Thyroid gland (tissue), 4 donors: ENCODE data around the gene CPPED1. TPM values are rescaled to one million over a fixed set of nuclear protein-coding genes. Genes with fewer than 3 reads are reported as not detected.

Source experiments
- DNase-seq, 2 donors: peaks; one replicate each; pipeline ENCODE4 v3.0.0-alpha.2; 2019
- H3K27ac ChIP-seq, 3 donors: fragments of 200-600 bp; sonication (generic); 1 replicate in 2 of 3; 2 replicates in 1 of 3; pipeline ENCODE4 v1.5.1; 2016 to 2019; ENCODE audit warnings: mild to moderate bottlenecking in 1 of 3, moderate library complexity in 1 of 3
- H3K27me3 ChIP-seq: fragments of 200-600 bp; sonication (generic); one replicate; pipeline ENCODE4 v1.5.1; 2019
- H3K36me3 ChIP-seq, 2 donors: fragments of 200-600 bp; sonication (generic); one replicate each; pipeline ENCODE4 v1.5.1; 2016 to 2019
- H3K4me1 ChIP-seq, 2 donors: fragments of 200-600 bp; sonication (generic); one replicate each; pipeline ENCODE4 v1.5.1; 2017 to 2019
- H3K4me3 ChIP-seq, 3 donors: fragments of 200-600 bp; sonication (generic); replicated peaks in 1 of 3; 1 replicate in 2 of 3; 2 replicates in 1 of 3; pipeline ENCODE4 v1.5.1; 2016; ENCODE audit warnings: mild to moderate bottlenecking in 1 of 3
- H3K9me3 ChIP-seq: fragments of 200-600 bp; sonication (generic); one replicate; pipeline ENCODE4 v1.5.1; 2017
- CTCF ChIP-seq, 6 experiments: fragments of 200-600 bp in 3 of 6; fragments of 450-650 bp in 3 of 6; sonication (generic) in 3 of 6; IDR thresholded peaks; one replicate each; pipeline ENCODE4 v1.5.1; 2016 to 2019; ENCODE audit warnings: antibody characterized with exemption in 6 of 6, mild to moderate bottlenecking in 2 of 6, inconsistent platforms in 1 of 6, moderate library complexity in 1 of 6
- POLR2A ChIP-seq, 2 donors: fragments of 450-650 bp; IDR thresholded peaks; one replicate each; pipeline ENCODE4 v1.6.1; 2017; ENCODE audit warnings: antibody characterized with exemption in 2 of 2, mild to moderate bottlenecking in 2 of 2, moderate library complexity in 1 of 2
- WGBS, 2 donors: methylation state at CpG; one replicate each; pipeline ENCODE4 v1.1.5; 2017; 5-methylcytosine and 5-hydroxymethylcytosine counted together
- intact Hi-C: fragments of 100-400 bp; cut with DNase I; formaldehyde crosslinking; loops from one replicate; pipeline ENCODE4 v1.15.1; 2023
- total RNA-seq, 4 donors: library from RNA; depleted of rRNA; stranded (reverse); fragments of >200 nt; gene quantifications; one replicate each; pipeline ENCODE4 v1.2.3, GENCODE V29; 2016

The CPPED1 gene
- total RNA-seq, 4 donors from 2014 or later = 8.5 to 17.8 (median 16.8) TPM

GRCh38 chr16:12753203-12754023 is 50.3 kb downstream of the CPPED1 start:
- TF ChIP-seq POLR2A (IDR thresholded peaks at IDR 0.05) (no peak), CTCF (IDR thresholded peaks at IDR 0.05) (no peak)
- no peaks in the 10 kb centered on the region for H3K36me3 ChIP-seq
- no peaks in the 10 kb centered on the region for H3K4me1 ChIP-seq
- DNase-seq = no peak
- no peaks in the 10 kb centered on the region for H3K27me3 ChIP-seq
- no peak overlapping the region for H3K4me3 ChIP-seq
- no peak overlapping the region for H3K27ac ChIP-seq
- intact Hi-C loops = no loop called here
- no peaks in the 10 kb centered on the region for H3K9me3 ChIP-seq
- WGBS, 2 donors = 86 to 90% methylated on average over 15 of the region's 15 CpGs

- DNase-seq = no peak
- Histone ChIP-seq H3K27ac (no peak overlapping the region), H3K4me1 (no peaks in the 10 kb centered on the region), H3K36me3 (no peaks in the 10 kb centered on the region), H3K9me3 (no peaks in the 10 kb centered on the region), H3K4me3 (no peak overlapping the region), H3K27me3 (no peaks in the 10 kb centered on the region)
- intact Hi-C loops = no loop called here
- TF ChIP-seq POLR2A (IDR thresholded peaks at IDR 0.05) (no peak), CTCF (IDR thresholded peaks at IDR 0.05) (no peak)
- WGBS, 2 donors = 77 to 80% methylated on average over 2 of the region's 2 CpGs
Measured at GRCh38 chr16:12752159-12752558, 51.5 kb downstream of the CPPED1 start.

- intact Hi-C loops = no loop called here
- Histone ChIP-seq H3K4me1 (no peaks in the 10 kb centered on the region), H3K36me3 (no peaks in the 10 kb centered on the region), H3K27ac (no peak overlapping the region), H3K9me3 (no peaks in the 10 kb centered on the region), H3K4me3 (no peak overlapping the region), H3K27me3 (no peaks in the 10 kb centered on the region)
- TF ChIP-seq POLR2A (IDR thresholded peaks at IDR 0.05) (no peak), CTCF (IDR thresholded peaks at IDR 0.05) (no peak)
- no peak for DNase-seq
- WGBS, 2 donors = 90 to 94% methylated on average over 9 of the region's 9 CpGs
Measured at GRCh38 chr16:12750554-12750918, 53.2 kb downstream of the CPPED1 start.

- Histone ChIP-seq H3K4me3 (no peak overlapping the region), H3K4me1 (no peaks in the 10 kb centered on the region), H3K27me3 (no peaks in the 10 kb centered on the region), H3K9me3 (no peaks in the 10 kb centered on the region), H3K27ac (no peak overlapping the region), H3K36me3 (no peaks in the 10 kb centered on the region)
- 97 to 98% methylated on average over 2 of the region's 2 CpGs for WGBS, 2 donors
- no peak for TF ChIP-seq CTCF (IDR thresholded peaks at IDR 0.05)
- no peak for TF ChIP-seq POLR2A (IDR thresholded peaks at IDR 0.05)
- intact Hi-C loops = no loop called here
- DNase-seq = no peak
Measured at GRCh38 chr16:12749076-12749475, 54.6 kb downstream of the CPPED1 start.

- 94 to 95% methylated on average over 7 of the region's 7 CpGs for WGBS, 2 donors
- TF ChIP-seq CTCF (IDR thresholded peaks at IDR 0.05) (no peak), POLR2A (IDR thresholded peaks at IDR 0.05) (no peak)
Measured at GRCh38 chr16:12747827-12748226, 55.9 kb downstream of the CPPED1 start.

More at GRCh38 chr16:12747827-12748226, 55.9 kb downstream of the CPPED1 start:
- intact Hi-C loops = no loop called here
- no peaks in the 10 kb centered on the region for H3K9me3 ChIP-seq
- no peak overlapping the region for H3K27ac ChIP-seq
- no peaks in the 10 kb centered on the region for H3K36me3 ChIP-seq
- H3K4me1 ChIP-seq = no peaks in the 10 kb centered on the region
- DNase-seq = no peak
- H3K4me3 ChIP-seq = no peak overlapping the region
- no peaks in the 10 kb centered on the region for H3K27me3 ChIP-seq
